ENCODE results near the gene SHC4.
"Not testable (repeated sequence)": the region's sequence is repeated elsewhere in the genome, so short reads cannot be mapped to it uniquely, and the experiment has no call there.

Gene SHC4

DNA sequence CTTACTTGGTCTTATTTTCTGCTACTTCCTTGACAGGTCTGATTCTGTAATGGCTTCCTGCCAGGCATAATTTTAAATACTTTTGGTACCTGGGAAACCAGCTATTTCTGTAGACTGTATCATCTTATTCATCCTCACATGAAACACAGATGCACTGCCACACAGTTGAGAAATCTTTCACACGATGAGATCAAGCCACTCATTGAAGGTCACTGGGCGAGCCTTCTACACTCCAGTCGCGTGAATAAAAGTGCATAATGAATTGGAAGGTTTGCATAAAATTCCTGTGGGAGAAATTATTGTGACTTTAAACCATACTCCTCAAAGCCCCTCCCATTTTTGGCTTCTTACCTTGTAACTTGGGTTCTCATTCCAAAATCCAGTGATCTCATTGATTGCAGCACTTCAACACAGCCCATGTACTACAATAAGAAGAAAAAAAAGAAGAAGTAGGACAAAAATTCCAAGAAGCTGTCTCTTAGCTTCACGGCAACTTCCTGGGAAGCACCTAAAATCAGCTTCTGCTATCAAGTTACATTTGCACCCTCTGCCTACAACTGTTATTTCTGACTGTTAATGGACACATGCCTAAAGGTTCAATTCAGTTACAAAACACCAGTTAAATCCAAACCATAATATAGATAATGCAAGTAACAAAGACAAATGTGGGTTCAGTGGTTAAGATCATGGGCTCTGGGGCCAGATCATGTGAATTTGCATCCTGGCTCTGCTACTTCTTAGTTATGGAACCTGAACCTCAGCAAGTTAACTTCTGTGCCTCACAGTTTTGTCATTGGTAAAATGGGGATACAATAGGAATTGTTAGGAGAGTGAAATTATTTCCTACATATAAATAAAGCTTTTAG is 39.0 kb downstream of the SHC4 start:
- Mint-ChIP-seq H3K4me1 (ENCODE audit: low read depth) (peaks cover 59% of the 10 kb centered on the region), H3K27ac (peak overlapping the region; percentile 93), H3K9me3 (peaks cover 11% of the 10 kb centered on the region), H3K36me3 (ENCODE audit: low read depth) (no peaks in the 10 kb centered on the region), H3K4me3 (no peak overlapping the region), H3K27me3 (peaks cover 17% of the 10 kb centered on the region)
- DNase-seq = no peak

DNA sequence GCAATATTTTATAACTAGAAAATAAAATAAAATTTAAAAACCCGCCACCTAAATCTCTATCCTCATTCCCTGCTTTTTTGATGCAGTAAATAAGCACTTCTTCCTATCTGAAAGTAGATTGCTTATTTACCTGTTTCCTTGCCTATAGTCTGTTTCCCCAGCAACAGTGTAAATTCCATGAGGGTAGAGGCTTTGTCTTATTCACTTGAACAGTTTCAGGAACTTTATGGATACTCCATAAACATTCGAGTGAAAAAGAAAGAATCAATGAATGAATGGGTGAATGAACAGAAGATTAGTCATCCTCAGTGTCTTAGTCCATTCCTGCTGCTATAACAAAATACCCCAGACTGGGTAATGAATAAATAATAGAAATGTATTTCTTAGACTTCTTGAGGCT is 41.7 kb downstream of the SHC4 start:
- H3K4me3 Mint-ChIP-seq = no peak overlapping the region
- no peaks in the 10 kb centered on the region for H3K36me3 Mint-ChIP-seq (ENCODE audit: low read depth)
- H3K4me1 Mint-ChIP-seq (ENCODE audit: low read depth) = peaks cover 41% of the 10 kb centered on the region
- no peak overlapping the region for H3K27ac Mint-ChIP-seq
- peaks cover 33% of the 10 kb centered on the region for H3K27me3 Mint-ChIP-seq
- no peak for DNase-seq
- H3K9me3 Mint-ChIP-seq = peaks cover 14% of the 10 kb centered on the region

DNA sequence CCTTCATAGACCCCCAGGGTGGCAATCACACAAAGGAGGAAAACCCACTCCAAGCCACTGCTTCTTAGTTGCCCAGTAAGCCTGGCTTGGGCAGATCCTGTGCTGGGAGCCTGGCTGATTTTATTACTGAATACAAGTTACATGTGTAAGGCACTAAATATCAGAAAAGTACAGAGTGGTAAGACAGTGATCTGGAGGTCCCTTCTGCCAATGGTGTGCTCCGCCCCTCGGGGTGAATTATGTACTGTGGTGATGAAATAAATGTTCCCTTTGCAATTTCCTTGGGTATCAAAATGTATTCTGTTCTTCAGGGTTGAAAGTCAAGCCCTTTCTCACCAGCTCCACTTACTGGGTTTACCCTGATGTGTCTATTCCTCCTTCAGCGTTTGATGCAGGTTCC is 47.0 kb downstream of the SHC4 start:
- peaks cover 45% of the 10 kb centered on the region for H3K27me3 Mint-ChIP-seq
- no peak for DNase-seq
- H3K4me3 Mint-ChIP-seq = no peak overlapping the region
- no peak overlapping the region for H3K27ac Mint-ChIP-seq
- H3K36me3 Mint-ChIP-seq (ENCODE audit: low read depth) = no peaks in the 10 kb centered on the region
- H3K4me1 Mint-ChIP-seq (ENCODE audit: low read depth) = peaks cover 9% of the 10 kb centered on the region
- H3K9me3 Mint-ChIP-seq = peaks cover 3% of the 10 kb centered on the region

DNA sequence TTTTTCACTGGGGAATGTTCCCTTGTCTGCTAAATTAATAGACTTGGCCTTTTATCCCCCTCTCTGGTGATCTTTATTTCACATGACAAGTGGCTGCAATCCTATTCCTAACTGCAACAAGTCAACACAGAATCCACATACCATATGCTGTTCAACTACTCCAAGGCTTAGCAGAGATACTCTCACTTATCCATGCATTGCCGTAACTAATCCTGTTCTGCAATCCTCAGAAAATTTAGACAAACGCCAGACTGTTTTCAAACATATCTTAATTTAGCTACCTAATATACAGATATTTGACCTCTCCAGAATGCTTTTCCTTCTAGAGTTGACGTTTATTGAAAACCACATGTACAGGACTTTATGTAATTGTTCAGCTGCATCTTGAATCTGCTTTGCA is 47.9 kb downstream of the SHC4 start:
- no peak overlapping the region for H3K27ac Mint-ChIP-seq
- H3K4me3 Mint-ChIP-seq = no peak overlapping the region
- H3K27me3 Mint-ChIP-seq = peaks cover 46% of the 10 kb centered on the region
- H3K9me3 Mint-ChIP-seq = peaks cover 3% of the 10 kb centered on the region
- no peak for DNase-seq
- peaks cover 9% of the 10 kb centered on the region for H3K4me1 Mint-ChIP-seq (ENCODE audit: low read depth)
- H3K36me3 Mint-ChIP-seq (ENCODE audit: low read depth) = no peaks in the 10 kb centered on the region

DNA sequence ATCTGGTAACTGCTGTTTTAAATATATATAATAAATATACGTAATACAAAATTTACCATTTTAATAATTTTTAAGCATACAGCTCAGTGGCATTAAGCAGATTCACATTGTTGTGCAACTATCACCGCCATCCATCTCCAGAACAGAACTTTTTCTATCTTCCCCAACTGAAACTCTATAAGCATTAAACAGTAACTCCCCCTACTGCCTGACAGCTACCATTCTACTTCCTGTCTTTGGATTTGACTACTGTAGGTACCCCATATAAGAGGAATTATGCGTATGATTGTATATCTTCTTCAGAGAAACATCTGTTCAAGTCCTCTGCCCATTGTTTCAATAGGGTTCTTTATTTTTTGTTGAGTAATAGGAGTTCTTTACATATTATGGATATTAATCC is 49.0 kb downstream of the SHC4 start:
- H3K27ac Mint-ChIP-seq = no peak overlapping the region
- peaks cover 9% of the 10 kb centered on the region for H3K4me1 Mint-ChIP-seq (ENCODE audit: low read depth)
- H3K9me3 Mint-ChIP-seq = peaks cover 3% of the 10 kb centered on the region
- H3K27me3 Mint-ChIP-seq = peaks cover 42% of the 10 kb centered on the region
- no peaks in the 10 kb centered on the region for H3K36me3 Mint-ChIP-seq (ENCODE audit: low read depth)
- H3K4me3 Mint-ChIP-seq = no peak overlapping the region
- no peak for DNase-seq

DNA sequence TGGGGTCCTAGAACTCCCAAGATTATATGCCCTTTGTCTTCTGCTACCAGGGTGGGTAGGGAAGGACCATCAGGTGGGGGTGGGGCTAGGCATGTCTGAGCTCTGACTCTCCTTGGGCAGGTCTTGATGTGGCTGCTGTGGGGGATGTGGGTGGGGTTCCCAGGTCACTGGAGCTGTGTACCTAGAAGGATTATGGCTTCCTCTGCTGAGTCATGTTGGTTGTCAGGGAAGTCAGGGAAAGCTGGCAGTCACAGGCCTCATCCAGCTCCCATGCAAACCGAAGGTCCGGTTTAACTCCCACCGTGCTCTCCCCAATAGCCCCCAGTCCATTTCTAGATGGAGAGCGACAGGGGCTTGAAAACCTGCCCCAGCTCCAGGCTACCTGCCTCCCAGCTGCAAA is 50.6 kb downstream of the SHC4 start:
- no peak overlapping the region for H3K4me3 Mint-ChIP-seq
- H3K27ac Mint-ChIP-seq = no peak overlapping the region
- H3K27me3 Mint-ChIP-seq = peaks cover 34% of the 10 kb centered on the region
- no peak for DNase-seq
- peaks cover 6% of the 10 kb centered on the region for H3K4me1 Mint-ChIP-seq (ENCODE audit: low read depth)
- no peaks in the 10 kb centered on the region for H3K36me3 Mint-ChIP-seq (ENCODE audit: low read depth)
- H3K9me3 Mint-ChIP-seq = no peaks in the 10 kb centered on the region

DNA sequence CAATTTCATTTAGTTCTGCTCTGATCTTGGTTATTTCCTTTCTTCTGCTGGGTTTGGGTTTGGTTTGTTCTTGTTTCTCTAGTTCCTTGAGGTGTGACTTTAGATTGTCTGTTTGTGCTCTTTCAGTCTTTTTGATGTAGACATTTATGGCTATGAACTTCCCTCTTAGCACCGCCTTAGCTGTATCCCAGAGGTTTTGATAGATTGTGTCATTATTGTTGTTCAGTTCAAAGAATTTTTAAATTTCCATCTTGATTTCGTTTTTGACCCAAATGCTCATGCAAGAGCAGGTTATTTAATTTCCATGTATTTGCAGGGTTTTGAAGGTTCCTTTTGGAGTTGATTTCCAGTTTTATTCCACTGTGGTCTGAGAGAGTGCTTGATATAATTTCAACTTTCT is 53.2 kb downstream of the SHC4 start:
- H3K4me3 Mint-ChIP-seq; DNase-seq; H3K27ac Mint-ChIP-seq; H3K36me3 Mint-ChIP-seq (ENCODE audit: low read depth); H3K9me3 Mint-ChIP-seq: not testable (repeated sequence)
- peaks cover 13% of the 10 kb centered on the region for H3K27me3 Mint-ChIP-seq
- H3K4me1 Mint-ChIP-seq (ENCODE audit: low read depth) = peaks cover 14% of the 10 kb centered on the region

DNA sequence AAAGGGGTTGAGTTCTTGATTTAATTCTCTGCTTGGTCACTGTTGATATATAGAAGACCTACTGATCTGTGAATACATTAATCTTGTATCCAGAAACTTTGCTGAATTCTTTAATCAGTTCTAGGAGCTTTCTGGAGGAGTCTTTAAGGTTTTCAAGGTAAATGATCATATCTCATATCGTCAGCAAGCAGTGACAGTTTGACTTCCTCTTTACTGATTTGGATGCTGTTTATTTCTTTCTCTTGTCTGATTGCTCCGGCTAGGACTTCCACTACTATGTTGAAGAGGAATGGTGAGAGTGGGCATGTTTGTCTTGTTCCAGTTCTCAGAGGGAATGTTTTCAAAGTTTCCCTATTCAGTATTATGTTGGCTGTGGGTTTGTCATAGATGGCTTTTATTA is 54.4 kb downstream of the SHC4 start:
- not testable (repeated sequence) for DNase-seq; H3K36me3 Mint-ChIP-seq (ENCODE audit: low read depth); H3K4me3 Mint-ChIP-seq; H3K27me3 Mint-ChIP-seq; H3K27ac Mint-ChIP-seq; H3K9me3 Mint-ChIP-seq
- H3K4me1 Mint-ChIP-seq (ENCODE audit: low read depth) = peaks cover 22% of the 10 kb centered on the region

DNA sequence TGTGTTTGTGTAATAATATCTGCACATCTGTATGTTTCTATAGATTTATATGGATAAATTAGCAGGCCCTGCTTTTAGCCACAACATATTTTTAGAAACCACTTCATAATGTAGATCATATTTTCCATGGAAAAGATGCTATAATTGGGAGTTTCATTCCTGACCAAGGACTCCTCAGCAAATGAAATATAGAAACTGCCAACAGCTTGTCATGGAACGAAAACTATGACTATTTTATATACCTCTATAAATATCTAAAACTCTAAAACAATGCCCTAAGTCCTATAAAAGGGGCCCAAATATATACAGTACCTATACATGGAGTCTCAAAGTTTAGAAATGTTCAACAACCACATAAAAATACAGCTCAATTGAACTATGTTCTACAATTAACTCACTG is 57.9 kb downstream of the SHC4 start:
- H3K4me1 Mint-ChIP-seq (ENCODE audit: low read depth) = peaks cover 22% of the 10 kb centered on the region
- DNase-seq = no peak
- H3K27ac Mint-ChIP-seq = peak overlapping the region; percentile 71
- H3K4me3 Mint-ChIP-seq = no peak overlapping the region
- no peaks in the 10 kb centered on the region for H3K27me3 Mint-ChIP-seq
- no peaks in the 10 kb centered on the region for H3K36me3 Mint-ChIP-seq (ENCODE audit: low read depth)
- no peaks in the 10 kb centered on the region for H3K9me3 Mint-ChIP-seq

DNA sequence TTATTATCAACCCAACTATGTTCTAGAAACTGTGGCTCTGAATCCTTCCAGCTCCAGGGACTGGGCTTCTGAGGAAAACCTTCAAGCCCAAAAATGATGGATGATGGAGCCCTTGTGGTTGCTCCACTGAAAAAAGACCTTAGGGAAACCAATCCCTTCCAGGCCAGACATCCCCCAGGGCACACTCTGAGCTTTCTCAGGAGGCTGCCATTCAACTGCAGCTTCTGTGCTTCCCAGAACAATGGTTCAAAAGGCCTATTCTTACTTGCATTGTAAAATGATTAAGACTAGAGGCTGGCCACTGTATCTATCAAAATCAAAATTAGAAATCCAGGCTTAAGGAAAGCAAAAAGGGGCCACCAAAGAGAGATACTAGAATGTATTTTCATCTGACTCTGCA is 58.5 kb downstream of the SHC4 start:
- no peak overlapping the region for H3K4me3 Mint-ChIP-seq
- no peaks in the 10 kb centered on the region for H3K27me3 Mint-ChIP-seq
- no peaks in the 10 kb centered on the region for H3K36me3 Mint-ChIP-seq (ENCODE audit: low read depth)
- peak overlapping the region; percentile 71 for H3K27ac Mint-ChIP-seq
- H3K4me1 Mint-ChIP-seq (ENCODE audit: low read depth) = peaks cover 22% of the 10 kb centered on the region
- no peaks in the 10 kb centered on the region for H3K9me3 Mint-ChIP-seq
- no peak for DNase-seq

DNA sequence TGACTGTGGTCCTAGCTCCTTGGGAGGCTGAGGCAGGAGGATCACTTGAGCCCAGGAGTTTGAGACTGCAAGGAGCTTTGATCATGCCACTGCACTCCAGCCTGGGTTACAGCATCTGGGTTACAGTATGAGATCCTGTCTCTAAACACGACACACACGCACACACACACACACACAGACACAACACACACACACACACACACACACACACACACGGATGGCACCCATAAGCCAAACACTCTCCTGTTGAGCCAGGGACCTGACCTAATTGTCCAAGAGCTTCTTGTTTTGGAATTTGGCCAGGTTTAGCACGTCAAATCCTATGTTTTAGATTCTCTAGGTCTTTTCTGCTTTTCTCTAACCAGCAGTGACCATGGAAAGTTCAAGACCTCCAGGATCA is 59.0 kb downstream of the SHC4 start:
- Mint-ChIP-seq H3K36me3 (ENCODE audit: low read depth) (no peaks in the 10 kb centered on the region), H3K4me3 (no peak overlapping the region), H3K4me1 (ENCODE audit: low read depth) (peaks cover 22% of the 10 kb centered on the region), H3K27ac (no peak overlapping the region), H3K9me3 (no peaks in the 10 kb centered on the region), H3K27me3 (peaks cover 3% of the 10 kb centered on the region)
- no peak for DNase-seq

DNA sequence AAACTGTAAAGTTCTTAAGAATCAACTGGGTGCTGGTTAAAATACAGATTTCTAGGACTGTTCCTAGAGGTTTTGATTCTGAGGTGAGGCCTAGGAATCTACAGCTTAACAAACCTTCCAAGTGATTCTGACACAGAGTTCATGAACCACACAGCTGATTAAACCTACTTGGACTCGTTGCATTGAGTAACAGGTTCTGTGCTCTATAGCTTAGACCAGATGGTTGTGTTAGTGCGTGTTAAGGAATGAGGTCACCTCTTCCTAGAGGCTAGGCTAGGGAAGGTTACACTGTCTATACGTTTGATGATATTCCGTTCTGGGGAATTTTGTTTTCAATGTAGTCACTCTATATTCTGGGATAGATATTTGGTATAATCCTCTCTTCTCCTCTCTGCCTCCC is 63.9 kb downstream of the SHC4 start:
- Mint-ChIP-seq H3K4me3 (no peak overlapping the region), H3K36me3 (ENCODE audit: low read depth) (no peaks in the 10 kb centered on the region), H3K27me3 (peaks cover 32% of the 10 kb centered on the region), H3K4me1 (ENCODE audit: low read depth) (peaks cover 17% of the 10 kb centered on the region), H3K27ac (no peak overlapping the region), H3K9me3 (no peaks in the 10 kb centered on the region)
- no peak for DNase-seq

DNA sequence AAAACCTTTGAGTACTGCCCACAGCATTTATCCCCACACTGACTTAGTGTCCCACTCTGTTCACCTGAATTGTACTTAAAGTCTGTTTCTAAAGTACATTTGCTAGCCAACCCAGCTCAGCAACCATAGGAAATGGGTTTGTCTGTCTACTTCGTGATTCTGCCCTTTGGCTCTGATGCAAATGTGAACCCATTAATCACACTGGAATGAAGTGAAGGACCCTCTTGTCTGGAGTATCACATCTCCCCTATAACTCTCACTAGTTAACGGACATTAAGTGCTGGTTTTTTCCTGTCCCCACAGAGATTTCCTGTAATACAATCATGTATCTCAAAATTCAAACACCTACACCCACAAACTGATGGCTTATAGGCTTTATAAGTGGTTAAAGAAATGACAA is 65.3 kb downstream of the SHC4 start:
- Mint-ChIP-seq H3K27ac (no peak overlapping the region), H3K36me3 (ENCODE audit: low read depth) (no peaks in the 10 kb centered on the region), H3K4me3 (no peak overlapping the region), H3K4me1 (ENCODE audit: low read depth) (peaks cover 17% of the 10 kb centered on the region), H3K27me3 (peaks cover 36% of the 10 kb centered on the region), H3K9me3 (no peaks in the 10 kb centered on the region)
- DNase-seq = no peak

DNA sequence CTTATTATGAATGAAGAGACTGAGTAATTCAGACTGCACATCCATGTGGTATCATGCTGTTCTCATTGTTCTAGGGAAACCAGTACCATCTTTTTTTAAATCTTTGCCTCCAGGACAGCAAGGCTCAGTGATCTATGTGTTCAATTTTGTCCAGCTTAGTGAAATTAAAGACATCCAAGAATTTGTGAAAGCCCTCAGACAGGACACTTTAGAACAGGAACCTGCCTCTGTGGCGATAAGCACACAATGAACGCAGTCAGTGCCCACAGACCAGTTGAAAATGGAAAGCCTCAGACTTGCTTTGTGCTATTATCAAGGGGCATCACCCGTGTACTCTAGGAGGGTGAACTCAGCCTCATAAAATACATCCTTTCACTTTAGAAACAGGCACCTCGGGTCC is 65.7 kb downstream of the SHC4 start:
- H3K4me1 Mint-ChIP-seq (ENCODE audit: low read depth) = peaks cover 17% of the 10 kb centered on the region
- no peaks in the 10 kb centered on the region for H3K36me3 Mint-ChIP-seq (ENCODE audit: low read depth)
- DNase-seq = no peak
- H3K9me3 Mint-ChIP-seq = no peaks in the 10 kb centered on the region
- H3K4me3 Mint-ChIP-seq = no peak overlapping the region
- H3K27ac Mint-ChIP-seq = no peak overlapping the region
- peaks cover 40% of the 10 kb centered on the region for H3K27me3 Mint-ChIP-seq

DNA sequence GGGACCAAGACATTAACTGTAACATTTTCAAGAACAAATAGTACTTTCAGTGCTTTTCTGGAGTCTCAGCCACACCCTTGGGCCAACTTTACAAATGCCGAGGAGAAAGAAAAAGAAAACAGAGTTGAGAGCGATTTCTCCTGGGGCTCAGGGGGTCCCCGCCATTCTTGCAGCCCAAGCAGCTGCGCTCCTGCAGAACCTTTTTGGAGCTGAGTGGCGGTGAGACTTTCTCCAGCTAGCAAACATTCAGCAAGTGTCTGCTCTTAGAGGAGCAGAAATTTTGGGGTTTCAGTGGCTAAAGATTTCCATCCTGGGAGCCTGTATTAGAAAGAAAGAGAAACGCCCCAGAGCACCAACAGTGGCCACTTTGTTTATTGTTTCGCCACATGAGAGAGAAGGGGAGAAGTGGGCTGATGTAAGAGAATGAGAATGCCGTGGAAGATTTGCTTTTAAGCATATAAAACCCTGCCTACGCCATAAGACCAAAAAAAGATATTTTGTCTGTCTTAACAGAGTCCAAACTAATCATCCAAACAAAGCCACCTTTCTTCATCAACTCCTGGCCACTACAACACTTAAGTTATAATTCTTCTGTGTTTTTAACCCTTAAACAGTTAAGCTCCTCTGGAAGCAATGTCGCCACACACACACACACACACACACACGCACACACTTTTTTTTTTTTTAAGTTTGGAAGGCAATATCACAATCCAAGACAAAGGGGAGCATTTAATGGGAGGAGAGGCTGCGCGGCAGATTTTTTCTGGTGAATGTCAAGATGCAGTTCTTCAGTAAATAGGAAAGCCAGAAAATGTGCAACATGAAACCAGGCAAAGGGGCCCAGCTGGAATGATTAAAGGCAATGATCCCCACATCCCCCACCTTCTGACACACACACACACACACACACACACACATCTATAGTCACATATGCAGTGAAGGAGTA is 66.6 kb downstream of the SHC4 start:
- H3K4me3 Mint-ChIP-seq = no peak overlapping the region
- no peaks in the 10 kb centered on the region for H3K36me3 Mint-ChIP-seq (ENCODE audit: low read depth)
- H3K9me3 Mint-ChIP-seq = no peaks in the 10 kb centered on the region
- peaks cover 17% of the 10 kb centered on the region for H3K4me1 Mint-ChIP-seq (ENCODE audit: low read depth)
- no peak for DNase-seq
- H3K27me3 Mint-ChIP-seq = peaks cover 45% of the 10 kb centered on the region
- H3K27ac Mint-ChIP-seq = no peak overlapping the region
